ENCODE data around the gene SPATA2L. TPM values are rescaled to one million over a fixed set of nuclear protein-coding genes. Genes with fewer than 3 reads are reported as not detected.
"Not testable (repeated sequence)": the region's sequence is repeated elsewhere in the genome, so short reads cannot be mapped to it uniquely, and the experiment has no call there.

The SPATA2L gene
- total RNA-seq, 4 donors from 2014 or later = 8.1 to 28.0 (median 17.3) TPM

DNA sequence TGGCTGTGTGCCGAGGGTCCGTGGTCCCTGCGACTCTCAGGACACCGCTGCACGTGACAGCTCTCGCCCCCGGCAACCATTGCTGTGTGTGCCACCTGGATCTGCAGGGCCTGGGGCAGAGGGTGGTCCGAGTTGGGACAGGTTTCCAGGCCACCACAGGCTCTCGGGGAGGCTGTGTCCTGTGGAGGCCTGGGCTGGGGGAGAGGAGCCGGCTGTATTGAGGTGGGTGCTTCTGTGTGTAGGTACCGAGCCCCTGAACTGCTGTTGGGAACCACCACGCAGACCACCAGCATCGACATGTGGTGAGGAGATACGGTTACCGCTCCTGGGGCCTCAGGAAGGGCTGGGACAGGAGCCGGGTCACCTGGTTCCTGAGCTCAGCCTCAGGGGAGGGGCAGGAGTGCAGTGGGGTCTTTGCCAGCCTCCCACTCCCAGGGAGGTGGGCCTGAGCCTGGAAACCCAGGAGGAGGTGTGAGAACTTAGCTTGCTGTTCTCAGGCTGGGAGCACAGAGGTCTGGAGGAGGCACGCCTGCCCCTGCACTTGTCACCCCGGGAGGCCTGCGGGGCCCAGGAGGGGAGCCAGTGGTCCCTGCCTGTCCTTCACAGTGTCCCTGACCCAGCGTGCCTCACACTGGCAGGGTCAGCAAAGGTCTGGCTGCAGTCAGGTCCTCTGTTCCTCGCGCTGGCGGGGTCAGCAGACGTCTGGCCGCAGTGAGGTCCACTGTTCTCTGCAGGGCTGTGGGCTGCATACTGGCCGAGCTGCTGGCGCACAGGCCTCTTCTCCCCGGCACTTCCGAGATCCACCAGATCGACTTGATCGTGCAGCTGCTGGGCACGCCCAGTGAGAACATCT is 7.3 kb downstream of the SPATA2L start:
- DNase-seq (ENCODE audit: low spot score) (no peak), ATAC-seq (ENCODE audit: low FRiP score) (no peak)
- TF ChIP-seq CTCF (IDR thresholded peaks at IDR 0.05) = no peak

GRCh38 chr16:89693289-89693731 is 8.2 kb downstream of the SPATA2L start:
- no peak for TF ChIP-seq CTCF (IDR thresholded peaks at IDR 0.05)
- DNase-seq (ENCODE audit: low spot score) (no peak), ATAC-seq (ENCODE audit: low FRiP score) (no peak)

- ATAC-seq (ENCODE audit: low FRiP score) = no peak
- TF ChIP-seq CTCF (IDR thresholded peaks at IDR 0.05) = no peak
- no peak for DNase-seq (ENCODE audit: low spot score)
Observed at GRCh38 chr16:89691986-89692569, 9.4 kb downstream of the SPATA2L start.

DNA sequence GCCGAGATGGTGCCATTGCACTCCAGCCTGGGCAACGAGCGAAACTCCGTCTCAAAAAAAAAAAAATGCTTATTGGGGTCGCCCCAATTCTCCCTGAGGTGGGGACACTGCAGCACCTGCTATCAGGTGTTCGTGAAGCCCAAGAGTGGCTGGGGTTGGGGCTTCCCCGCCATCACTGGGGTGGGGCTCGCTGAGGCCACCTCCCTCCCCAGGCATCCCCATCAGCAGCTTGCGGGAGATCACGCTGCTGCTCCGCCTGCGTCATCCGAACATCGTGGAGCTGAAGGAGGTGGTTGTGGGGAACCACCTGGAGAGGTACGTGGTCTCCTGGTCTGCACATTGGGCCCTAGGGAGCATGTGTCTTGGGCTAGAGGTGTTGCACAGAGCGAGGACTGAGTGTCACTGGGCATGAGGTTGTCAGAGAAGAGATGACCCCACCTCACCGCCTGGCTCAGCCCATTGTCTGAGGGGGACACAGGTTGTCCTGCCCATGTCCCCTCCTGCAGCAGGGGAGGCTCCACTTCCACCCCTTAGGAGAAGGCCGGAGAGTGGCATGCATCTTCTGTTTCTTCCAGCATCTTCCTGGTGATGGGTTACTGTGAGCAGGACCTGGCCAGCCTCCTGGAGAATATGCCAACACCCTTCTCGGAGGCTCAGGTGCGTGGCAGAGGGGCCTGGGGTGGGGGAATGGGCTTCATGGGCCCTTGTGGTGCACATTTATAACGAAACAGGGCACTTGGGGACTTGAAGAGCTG is 10.1 kb downstream of the SPATA2L start:
- no peak for TF ChIP-seq CTCF (IDR thresholded peaks at IDR 0.05)
- DNase-seq (ENCODE audit: low spot score) (no peak), ATAC-seq (ENCODE audit: low FRiP score) (no peak)

DNA sequence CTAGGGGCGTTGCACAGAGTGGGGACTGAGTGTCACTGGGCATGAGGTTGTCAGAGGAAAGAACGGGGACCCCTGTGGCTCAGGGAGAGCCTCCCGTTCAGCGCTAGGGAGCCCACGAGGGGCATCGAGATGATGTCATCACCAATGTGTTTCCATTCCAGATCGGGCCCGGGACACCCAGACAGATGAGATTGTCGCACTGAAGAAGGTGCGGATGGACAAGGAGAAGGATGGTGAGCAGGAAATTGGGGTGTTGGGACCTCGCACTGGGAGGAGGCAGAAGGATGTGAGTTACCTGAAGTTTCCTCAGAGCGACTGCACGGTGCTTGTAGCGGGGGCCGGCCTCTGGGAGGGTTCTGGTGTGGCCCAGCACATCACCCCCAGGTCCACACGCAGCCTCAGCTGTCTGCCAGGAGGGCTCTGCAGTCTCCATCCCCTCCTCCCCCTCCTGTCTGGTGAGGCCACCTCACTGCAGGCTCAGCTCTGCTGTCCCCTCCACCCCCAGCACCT is 11.1 kb downstream of the SPATA2L start:
- no peak for DNase-seq (ENCODE audit: low spot score)
- TF ChIP-seq CTCF (IDR thresholded peaks at IDR 0.05) = no peak

GRCh38 chr16:89689621-89690020 is 11.9 kb downstream of the SPATA2L start:
- ATAC-seq (ENCODE audit: low FRiP score); DNase-seq (ENCODE audit: low spot score): not testable (repeated sequence)

More for the DNA sequence above, 11.1 kb downstream of the SPATA2L start:
- ATAC-seq (ENCODE audit: low FRiP score) = no peak

GRCh38 chr16:89689142-89689541 is 12.4 kb downstream of the SPATA2L start:
- ATAC-seq (ENCODE audit: low FRiP score) = no peak
- no peak for TF ChIP-seq CTCF (IDR thresholded peaks at IDR 0.05)
- DNase-seq (ENCODE audit: low spot score) = no peak
